Amniotic epithelial cell (primary cell): ENCODE results near the gene LECT2.

ENCODE experiments used
- DNase-seq: peaks from one replicate; pipeline ENCODE4 v3.0.0-alpha.2; 2010; ENCODE audit warnings: low read depth

Gene LECT2

DNA sequence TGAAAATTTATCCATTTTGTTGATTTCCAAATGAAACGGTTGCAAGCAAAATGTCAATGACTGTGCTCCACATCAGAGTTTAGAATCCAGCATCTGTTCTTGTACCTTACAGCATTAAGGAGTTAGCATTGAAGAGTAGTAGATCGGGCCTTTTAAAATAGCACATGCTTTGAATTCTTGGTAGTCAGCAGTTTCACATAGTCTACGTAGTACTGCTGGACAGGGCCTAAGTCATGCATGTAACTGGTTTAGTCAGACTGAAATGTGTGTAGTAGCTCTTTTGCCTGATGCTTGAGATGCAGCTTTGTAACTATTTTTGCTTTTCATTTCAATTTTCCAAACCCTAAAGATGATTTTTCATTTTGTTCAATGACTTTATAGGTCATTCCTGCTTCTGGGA lies 19.8 kb downstream of the LECT2 start:
- DNase-seq: peak; percentile 40

DNA sequence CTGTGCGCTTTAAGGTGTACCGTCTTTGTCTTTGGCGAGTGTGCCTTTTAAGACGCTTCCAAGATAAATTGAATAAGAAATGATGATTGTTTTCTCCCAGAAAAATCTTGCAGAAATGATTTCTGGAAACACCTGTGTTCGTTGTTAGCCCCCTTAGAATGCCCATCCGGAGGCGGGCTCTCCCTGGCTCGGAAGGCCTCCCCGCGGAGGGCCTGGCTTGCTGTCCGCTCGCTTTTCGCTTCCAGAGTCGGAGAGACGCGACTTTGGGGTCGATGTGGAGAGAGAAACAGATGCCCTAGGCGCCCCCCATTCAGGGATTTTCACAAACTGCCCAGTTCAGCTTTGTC lies 23.9 kb downstream of the LECT2 start:
- no peak for DNase-seq

- DNase-seq: no peak
These were observed 24.5 kb downstream of the LECT2 start for GRCh38 chr5:135930029-135930948.

- peak; percentile 68 for DNase-seq
These were observed 33.4 kb downstream of the LECT2 start for GRCh38 chr5:135921388-135921787.

- no peak for DNase-seq
These were observed 34.6 kb downstream of the LECT2 start for GRCh38 chr5:135920199-135920598.

- no peak for DNase-seq
These were observed 38.0 kb downstream of the LECT2 start for GRCh38 chr5:135916638-135917263.

GRCh38 chr5:135915466-135916001 lies 39.2 kb downstream of the LECT2 start:
- DNase-seq: no peak

DNA sequence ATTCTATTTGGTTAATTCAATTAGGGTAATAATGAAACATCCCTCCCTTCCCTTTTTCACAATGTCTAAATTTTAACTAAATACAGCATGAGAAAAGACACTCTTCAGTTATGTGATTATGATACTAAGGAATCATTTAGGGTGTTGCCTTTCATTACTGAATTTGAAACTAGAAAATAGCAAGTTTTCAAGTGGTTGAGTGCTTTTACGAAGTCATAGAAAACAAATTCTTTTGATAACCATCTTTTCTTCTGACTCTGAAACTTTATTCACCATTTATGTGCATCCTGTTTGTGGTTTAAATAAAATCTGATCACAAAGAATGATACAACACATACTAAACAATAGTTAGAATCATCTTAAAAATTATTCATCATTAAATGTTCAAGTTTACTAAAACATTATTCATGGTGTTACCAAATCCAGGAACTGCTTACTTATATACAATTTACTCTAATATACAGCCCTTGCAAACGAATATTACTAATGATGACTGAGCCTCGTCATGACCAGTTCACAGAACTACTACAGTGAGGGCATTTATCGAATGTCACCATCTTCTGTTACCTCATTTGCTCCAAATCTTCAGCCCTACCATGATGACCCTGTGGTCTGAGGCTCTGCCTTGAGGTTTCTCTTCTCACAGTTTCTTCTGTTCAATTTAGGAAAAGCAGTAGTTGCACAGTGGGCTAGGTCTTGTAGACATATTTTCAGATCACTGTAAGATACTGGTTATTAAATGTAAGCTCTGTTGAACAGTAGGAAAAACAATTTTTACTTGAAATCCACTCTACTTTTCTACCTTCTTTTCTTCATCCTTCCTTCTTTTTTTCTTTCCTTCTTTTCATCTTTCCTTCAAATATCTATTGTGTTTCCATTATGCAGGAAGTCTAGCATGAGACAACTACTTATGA lies 40.8 kb downstream of the LECT2 start:
- no peak for DNase-seq

DNA sequence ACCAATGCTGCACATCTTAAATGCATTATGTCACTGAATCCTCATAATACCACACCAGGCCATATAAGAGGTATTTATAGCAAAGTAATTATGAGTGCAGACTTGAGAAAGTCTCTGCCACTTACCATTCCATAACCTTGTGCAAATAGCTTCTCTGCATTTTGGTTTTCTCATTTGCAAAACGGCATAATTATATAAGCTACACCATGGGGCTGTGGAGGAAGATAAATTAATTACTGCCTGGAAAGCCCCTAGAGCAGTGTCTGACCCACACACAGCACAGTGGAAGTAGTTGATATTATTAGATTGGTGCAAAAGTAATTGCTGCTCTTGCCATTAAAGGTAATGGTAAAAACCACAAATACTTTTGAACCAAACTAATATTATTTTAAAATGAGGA lies 49.6 kb downstream of the LECT2 start:
- DNase-seq: no peak

DNA sequence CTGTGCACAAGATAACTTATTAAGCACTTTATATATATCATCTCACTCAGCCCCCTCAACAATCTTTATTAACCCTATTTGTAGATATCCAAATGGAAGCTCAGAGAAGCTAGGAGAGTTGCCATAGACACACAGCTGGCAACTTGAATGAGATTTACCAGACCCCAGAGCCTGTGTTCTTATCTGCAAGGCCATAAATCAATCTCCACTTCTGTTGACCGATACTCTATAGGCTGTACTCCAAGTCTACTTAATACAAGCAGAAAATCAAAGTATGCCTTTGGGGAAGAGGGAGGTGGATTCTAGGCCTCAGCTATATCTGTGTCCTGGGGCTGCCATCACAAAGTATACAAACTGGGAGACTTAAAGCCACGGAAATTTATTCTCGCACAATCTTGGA lies 53.1 kb downstream of the LECT2 start:
- DNase-seq: no peak

DNA sequence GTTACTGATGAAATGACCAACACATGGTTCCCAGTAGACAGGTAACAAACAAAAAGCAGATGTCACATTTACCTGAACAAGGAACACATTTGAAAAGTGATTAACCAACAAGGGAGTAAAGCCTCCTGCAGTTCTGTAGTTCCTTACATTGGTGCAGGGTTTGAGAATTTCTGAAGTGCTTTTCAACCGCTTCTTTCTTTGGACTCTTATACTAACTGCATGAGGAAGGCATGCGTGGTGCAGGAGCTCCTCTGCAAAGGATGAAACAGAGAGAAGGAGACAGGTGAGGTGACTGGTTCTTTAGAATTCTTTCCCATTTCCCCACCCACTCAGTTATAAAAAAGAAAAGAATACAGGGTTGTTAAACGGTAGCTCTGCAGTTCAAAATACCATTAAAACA lies 54.5 kb downstream of the LECT2 start:
- no peak for DNase-seq

DNA sequence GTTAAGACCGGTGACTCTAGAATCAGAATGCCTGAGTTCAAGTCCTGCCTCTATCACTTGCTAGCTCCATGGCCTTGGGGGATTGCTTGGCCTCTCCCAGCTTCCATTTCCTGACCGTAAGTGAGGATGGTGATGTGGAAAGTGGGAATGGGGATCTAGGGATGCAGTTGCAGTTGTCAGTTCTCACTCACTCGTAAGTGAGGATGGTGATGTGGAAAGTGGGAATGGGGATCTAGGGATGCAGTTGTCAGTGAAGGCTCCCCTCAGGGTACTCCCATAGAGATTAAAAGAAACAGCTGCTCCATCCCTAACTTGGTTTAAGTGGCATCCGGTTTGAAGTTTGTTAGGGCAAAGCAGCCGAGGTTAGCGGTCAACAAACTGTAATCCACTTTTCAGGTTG lies 56.1 kb downstream of the LECT2 start:
- no peak for DNase-seq
